ENCODE measurements around the gene MRGPRG.

DNA sequence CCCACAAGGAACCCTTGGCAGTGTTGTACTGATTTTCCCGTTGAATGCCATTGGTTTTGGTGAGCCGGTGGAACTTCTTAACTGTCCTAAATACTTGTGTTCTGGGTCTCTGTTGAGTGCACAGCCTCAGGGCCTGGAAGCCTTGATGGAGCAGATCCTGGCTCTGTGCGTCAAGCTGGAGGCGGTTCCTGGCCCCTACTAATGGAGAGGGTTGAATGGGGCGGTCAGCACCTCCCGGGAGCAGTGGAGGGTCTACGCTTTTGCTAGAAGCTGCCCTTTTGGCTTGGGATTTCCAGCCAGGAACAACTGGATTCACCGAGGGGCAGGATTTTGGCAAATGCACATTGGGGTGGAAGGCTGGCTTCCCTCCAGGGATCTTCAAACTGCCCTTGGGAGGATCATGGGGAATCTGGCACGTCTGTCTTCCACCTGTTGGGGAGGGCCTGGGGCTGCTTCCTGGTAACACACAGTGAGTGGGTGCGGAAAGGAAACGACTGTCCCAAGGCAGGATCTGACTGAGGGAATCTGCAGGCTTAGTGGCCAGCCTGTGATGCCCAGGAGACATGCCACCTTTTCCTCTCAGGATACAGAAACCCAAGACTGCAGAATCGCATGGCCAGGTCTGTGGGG is 46.6 kb downstream of the MRGPRG start:
- no peak for TF ChIP-seq CTCF (conservative IDR thresholded peaks at IDR 0.05)
- TF ChIP-seq ZFX (IDR thresholded peaks at IDR 0.05): no peak

Measured in C4-2B (cell line).